Thyroid gland (tissue), 4 donors: ENCODE data around the gene SUN1. TPM values are rescaled to one million over a fixed set of nuclear protein-coding genes. Genes with fewer than 3 reads are reported as not detected.

Source experiments
- DNase-seq, 2 donors: peaks; one replicate each; pipeline ENCODE4 v3.0.0-alpha.2; 2019
- H3K27ac ChIP-seq, 3 donors: fragments of 200-600 bp; sonication (generic); 1 replicate in 2 of 3; 2 replicates in 1 of 3; pipeline ENCODE4 v1.5.1; 2016 to 2019; ENCODE audit warnings: mild to moderate bottlenecking in 1 of 3, moderate library complexity in 1 of 3
- H3K27me3 ChIP-seq: fragments of 200-600 bp; sonication (generic); one replicate; pipeline ENCODE4 v1.5.1; 2019
- H3K36me3 ChIP-seq, 2 donors: fragments of 200-600 bp; sonication (generic); one replicate each; pipeline ENCODE4 v1.5.1; 2016 to 2019
- H3K4me1 ChIP-seq, 2 donors: fragments of 200-600 bp; sonication (generic); one replicate each; pipeline ENCODE4 v1.5.1; 2017 to 2019
- H3K4me3 ChIP-seq, 3 donors: fragments of 200-600 bp; sonication (generic); replicated peaks in 1 of 3; 1 replicate in 2 of 3; 2 replicates in 1 of 3; pipeline ENCODE4 v1.5.1; 2016; ENCODE audit warnings: mild to moderate bottlenecking in 1 of 3
- H3K9me3 ChIP-seq: fragments of 200-600 bp; sonication (generic); one replicate; pipeline ENCODE4 v1.5.1; 2017
- CTCF ChIP-seq, 6 experiments: fragments of 200-600 bp in 3 of 6; fragments of 450-650 bp in 3 of 6; sonication (generic) in 3 of 6; IDR thresholded peaks; one replicate each; pipeline ENCODE4 v1.5.1; 2016 to 2019; ENCODE audit warnings: antibody characterized with exemption in 6 of 6, mild to moderate bottlenecking in 2 of 6, inconsistent platforms in 1 of 6, moderate library complexity in 1 of 6
- POLR2A ChIP-seq, 2 donors: fragments of 450-650 bp; IDR thresholded peaks; one replicate each; pipeline ENCODE4 v1.6.1; 2017; ENCODE audit warnings: antibody characterized with exemption in 2 of 2, mild to moderate bottlenecking in 2 of 2, moderate library complexity in 1 of 2
- WGBS, 2 donors: methylation state at CpG; one replicate each; pipeline ENCODE4 v1.1.5; 2017; 5-methylcytosine and 5-hydroxymethylcytosine counted together
- intact Hi-C: fragments of 100-400 bp; cut with DNase I; formaldehyde crosslinking; loops from one replicate; pipeline ENCODE4 v1.15.1; 2023
- total RNA-seq, 4 donors: library from RNA; depleted of rRNA; stranded (reverse); fragments of >200 nt; gene quantifications; one replicate each; pipeline ENCODE4 v1.2.3, GENCODE V29; 2016

Gene SUN1
- total RNA-seq, 4 donors from 2014 or later = 146 to 260 (median 186) TPM

GRCh38 chr7:861222-861621 lies 28.9 kb downstream of the SUN1 start:
- peaks cover 0 to 4% of the 10 kb centered on the region in 2 donors for H3K4me1 ChIP-seq
- TF ChIP-seq POLR2A (IDR thresholded peaks at IDR 0.05) = no peak
- no peak for TF ChIP-seq CTCF (IDR thresholded peaks at IDR 0.05)
- no peak for DNase-seq
- peaks cover 45 to 71% of the 10 kb centered on the region in 2 donors for H3K36me3 ChIP-seq
- no peaks in the 10 kb centered on the region for H3K9me3 ChIP-seq
- no peak overlapping the region for H3K27ac ChIP-seq
- no peak overlapping the region for H3K4me3 ChIP-seq
- WGBS, 2 donors = 96% methylated on average over 9 of the region's 9 CpGs
- intact Hi-C loops = no loop called here
- H3K27me3 ChIP-seq = no peaks in the 10 kb centered on the region

- no peaks in the 10 kb centered on the region for H3K27me3 ChIP-seq
- intact Hi-C loops = no loop called here
- H3K4me1 ChIP-seq = peaks cover 0 to 8% of the 10 kb centered on the region in 2 donors
- peaks cover 35 to 62% of the 10 kb centered on the region in 2 donors for H3K36me3 ChIP-seq
- H3K4me3 ChIP-seq = no peak overlapping the region
- WGBS, 2 donors = 95 to 97% methylated on average over 6 of the region's 6 CpGs
- TF ChIP-seq POLR2A (IDR thresholded peaks at IDR 0.05) (no peak), CTCF (IDR thresholded peaks at IDR 0.05) (no peak)
- H3K9me3 ChIP-seq = no peaks in the 10 kb centered on the region
- DNase-seq = no peak
- H3K27ac ChIP-seq = no peak overlapping the region
Observed at GRCh38 chr7:862157-862556, 29.9 kb downstream of the SUN1 start.

GRCh38 chr7:863106-863505 lies 30.8 kb downstream of the SUN1 start:
- peaks cover 4 to 16% of the 10 kb centered on the region in 2 donors for H3K4me1 ChIP-seq
- DNase-seq = no peak
- peaks cover 36 to 53% of the 10 kb centered on the region in 2 donors for H3K36me3 ChIP-seq
- no peaks in the 10 kb centered on the region for H3K9me3 ChIP-seq
- H3K4me3 ChIP-seq = no peak overlapping the region
- H3K27ac ChIP-seq = no peak overlapping the region
- intact Hi-C loops = no loop called here
- 95% methylated on average over 16 of the region's 16 CpGs for WGBS, 2 donors
- TF ChIP-seq CTCF (IDR thresholded peaks at IDR 0.05) (no peak), POLR2A (IDR thresholded peaks at IDR 0.05) (no peak)
- H3K27me3 ChIP-seq = no peaks in the 10 kb centered on the region

GRCh38 chr7:865921-866320 lies 33.6 kb downstream of the SUN1 start:
- H3K36me3 ChIP-seq = peaks cover 34 to 37% of the 10 kb centered on the region in 2 donors
- H3K27ac ChIP-seq = peak overlapping the region; percentile 89 to 92 (median 89)
- no peak overlapping the region for H3K4me3 ChIP-seq
- DNase-seq = no peak
- 93 to 95% methylated on average over 25 of the region's 25 CpGs for WGBS, 2 donors
- no peaks in the 10 kb centered on the region for H3K27me3 ChIP-seq
- peaks cover 4 to 18% of the 10 kb centered on the region in 2 donors for H3K4me1 ChIP-seq
- no peaks in the 10 kb centered on the region for H3K9me3 ChIP-seq
- no peak for TF ChIP-seq POLR2A (IDR thresholded peaks at IDR 0.05)
- TF ChIP-seq CTCF (IDR thresholded peaks at IDR 0.05) = no peak
- intact Hi-C loops = no loop called here

GRCh38 chr7:867001-867405 lies 34.7 kb downstream of the SUN1 start:
- H3K27ac ChIP-seq = peak overlapping the region; percentile 89 to 92 (median 89)
- H3K4me3 ChIP-seq = no peak overlapping the region
- H3K4me1 ChIP-seq = peaks cover 4 to 18% of the 10 kb centered on the region in 2 donors
- H3K9me3 ChIP-seq = no peaks in the 10 kb centered on the region
- peak in 1 of 2 donors; percentile 66 for TF ChIP-seq POLR2A (IDR thresholded peaks at IDR 0.05)
- no peak for TF ChIP-seq CTCF (IDR thresholded peaks at IDR 0.05)
- peaks cover 23 to 26% of the 10 kb centered on the region in 2 donors for H3K36me3 ChIP-seq
- no peaks in the 10 kb centered on the region for H3K27me3 ChIP-seq
- intact Hi-C loops = no loop called here
- whole genome bisulfite sequencing, 2 donors = 49 to 67% methylated on average over 9 to 11 of the region's 18 CpGs
- peak; percentile 85 to 87 for DNase-seq
